ENCODE results near the gene DOK7.
A peak's percentile ranks its signal among the peaks of the same experiment; 100 is the strongest.

The DOK7 gene

GRCh38 chr4:3440011-3440410 is 23.1 kb upstream of the DOK7 start:
- no peak for TF ChIP-seq ZFX (IDR thresholded peaks at IDR 0.05)
- TF ChIP-seq, protein P1, sequence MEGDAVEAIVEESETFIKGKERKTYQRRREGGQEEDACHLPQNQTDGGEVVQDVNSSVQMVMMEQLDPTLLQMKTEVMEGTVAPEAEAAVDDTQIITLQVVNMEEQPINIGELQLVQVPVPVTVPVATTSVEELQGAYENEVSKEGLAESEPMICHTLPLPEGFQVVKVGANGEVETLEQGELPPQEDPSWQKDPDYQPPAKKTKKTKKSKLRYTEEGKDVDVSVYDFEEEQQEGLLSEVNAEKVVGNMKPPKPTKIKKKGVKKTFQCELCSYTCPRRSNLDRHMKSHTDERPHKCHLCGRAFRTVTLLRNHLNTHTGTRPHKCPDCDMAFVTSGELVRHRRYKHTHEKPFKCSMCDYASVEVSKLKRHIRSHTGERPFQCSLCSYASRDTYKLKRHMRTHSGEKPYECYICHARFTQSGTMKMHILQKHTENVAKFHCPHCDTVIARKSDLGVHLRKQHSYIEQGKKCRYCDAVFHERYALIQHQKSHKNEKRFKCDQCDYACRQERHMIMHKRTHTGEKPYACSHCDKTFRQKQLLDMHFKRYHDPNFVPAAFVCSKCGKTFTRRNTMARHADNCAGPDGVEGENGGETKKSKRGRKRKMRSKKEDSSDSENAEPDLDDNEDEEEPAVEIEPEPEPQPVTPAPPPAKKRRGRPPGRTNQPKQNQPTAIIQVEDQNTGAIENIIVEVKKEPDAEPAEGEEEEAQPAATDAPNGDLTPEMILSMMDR (conservative IDR thresholded peaks at IDR 0.05): no peak
- H3K27ac ChIP-seq: no peak overlapping the region

DNA sequence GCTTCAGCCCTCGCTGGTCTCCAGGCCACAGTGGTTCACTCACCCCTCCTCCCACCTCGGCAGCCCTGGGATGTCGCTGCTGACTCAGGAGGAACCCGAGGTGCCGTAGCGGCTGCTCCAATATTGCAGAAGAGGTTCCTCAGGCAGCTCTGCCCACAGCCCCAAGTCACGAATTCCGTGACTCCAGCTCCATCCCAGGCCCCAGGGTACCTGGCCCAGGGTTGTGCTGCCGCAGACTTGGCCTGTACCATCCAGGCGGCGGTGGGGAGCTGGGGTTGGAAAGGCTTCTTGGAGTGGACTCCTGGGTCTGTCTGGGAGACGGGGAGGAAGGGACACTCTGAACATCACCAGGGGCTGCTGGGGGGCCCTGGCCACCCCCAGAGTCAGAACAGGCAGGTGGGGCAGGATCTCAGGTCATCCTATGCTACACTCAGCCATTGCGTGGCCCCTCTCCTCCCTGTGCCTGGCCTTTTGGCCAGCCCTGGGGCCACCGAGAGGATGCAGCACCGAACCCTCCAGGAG is 22.1 kb upstream of the DOK7 start:
- no peak for TF ChIP-seq ZFX (IDR thresholded peaks at IDR 0.05)
- TF ChIP-seq, protein P1 (conservative IDR thresholded peaks at IDR 0.05): no peak
- H3K27ac ChIP-seq: no peak overlapping the region

DNA sequence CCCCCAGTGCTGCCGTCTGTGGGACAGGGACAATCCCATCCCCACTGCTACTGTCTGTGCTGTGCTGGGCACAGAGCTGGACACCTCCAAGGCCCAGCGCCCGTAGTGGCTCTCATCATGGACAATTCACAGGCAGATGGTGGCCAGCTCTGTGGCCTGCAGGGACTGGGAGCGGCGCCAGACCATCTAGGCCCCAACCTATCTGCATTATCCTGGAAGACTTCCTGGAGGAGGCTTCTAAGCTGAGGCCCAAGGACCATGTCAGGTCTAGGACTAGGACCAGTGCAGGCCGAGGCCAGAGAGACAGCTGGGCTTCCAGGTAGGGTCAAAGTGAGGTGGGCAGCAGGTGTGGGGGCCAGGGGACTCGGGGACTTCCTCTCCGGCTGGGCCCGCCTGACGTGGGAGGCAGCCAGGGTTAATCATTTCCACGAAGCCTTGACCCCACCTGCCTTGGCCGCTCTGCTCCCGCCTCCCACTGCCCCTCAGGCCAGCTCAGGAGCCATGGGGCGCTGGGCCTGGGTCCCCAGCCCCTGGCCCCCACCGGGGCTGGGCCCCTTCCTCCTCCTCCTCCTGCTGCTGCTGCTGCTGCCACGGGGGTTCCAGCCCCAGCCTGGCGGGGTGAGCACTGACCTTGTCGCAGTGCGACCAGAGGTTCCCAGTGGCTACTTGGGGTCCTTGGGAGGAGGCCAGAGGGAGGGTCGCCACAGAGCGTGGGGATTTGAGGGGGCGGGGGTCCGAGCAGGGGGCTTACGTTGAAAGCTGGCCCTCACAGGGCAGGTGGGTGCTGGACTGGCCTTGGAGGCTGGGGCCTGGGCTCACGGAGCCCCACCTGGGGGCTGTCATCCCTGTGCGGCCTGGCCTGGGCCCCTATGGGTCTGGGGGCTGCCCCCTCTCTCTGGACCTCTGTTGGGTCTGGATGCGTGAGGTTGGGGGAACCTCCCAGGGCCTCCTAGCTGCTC is 21.3 kb upstream of the DOK7 start, which contains the start of gene HGFAC:
HGFAC (plus strand) TSS at position 468 of the 959 bp plus-strand sequence; CDS start at position 502, 34 bp downstream.
- no peak within 1 kb of the TSS for H3K27ac ChIP-seq

DNA sequence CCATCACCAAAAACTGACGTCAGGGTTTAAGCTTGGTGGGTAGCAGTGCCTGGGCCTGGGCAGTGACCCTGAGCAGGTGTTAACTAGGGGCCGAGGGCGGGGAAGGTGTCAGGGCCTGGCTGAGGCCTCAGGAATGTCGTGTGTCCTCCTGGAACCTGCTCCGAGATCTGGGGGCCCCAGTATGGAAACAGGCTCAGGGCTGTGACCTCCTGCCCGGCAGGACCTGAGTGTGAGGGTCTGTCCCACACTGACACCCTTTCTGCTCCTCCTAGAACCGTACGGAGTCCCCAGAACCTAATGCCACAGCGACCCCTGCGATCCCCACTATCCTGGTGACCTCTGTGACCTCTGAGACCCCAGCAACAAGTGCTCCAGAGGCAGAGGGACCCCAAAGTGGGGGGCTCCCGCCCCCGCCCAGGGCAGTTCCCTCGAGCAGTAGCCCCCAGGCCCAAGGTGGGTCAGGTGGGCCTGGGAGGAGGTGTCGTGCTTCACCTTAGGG is 20.6 kb upstream of the DOK7 start:
- H3K27ac ChIP-seq: no peak overlapping the region
- TF ChIP-seq, protein P1 (conservative IDR thresholded peaks at IDR 0.05): no peak
- TF ChIP-seq ZFX (IDR thresholded peaks at IDR 0.05): no peak

More for the DNA sequence above, 21.3 kb upstream of the DOK7 start, which contains the start of gene HGFAC:
- no peak for TF ChIP-seq ZFX (IDR thresholded peaks at IDR 0.05)
- TF ChIP-seq, protein P1 (conservative IDR thresholded peaks at IDR 0.05): no peak

GRCh38 chr4:3442959-3443749 is 20.0 kb upstream of the DOK7 start:
- H3K27ac ChIP-seq: no peak overlapping the region

DNA sequence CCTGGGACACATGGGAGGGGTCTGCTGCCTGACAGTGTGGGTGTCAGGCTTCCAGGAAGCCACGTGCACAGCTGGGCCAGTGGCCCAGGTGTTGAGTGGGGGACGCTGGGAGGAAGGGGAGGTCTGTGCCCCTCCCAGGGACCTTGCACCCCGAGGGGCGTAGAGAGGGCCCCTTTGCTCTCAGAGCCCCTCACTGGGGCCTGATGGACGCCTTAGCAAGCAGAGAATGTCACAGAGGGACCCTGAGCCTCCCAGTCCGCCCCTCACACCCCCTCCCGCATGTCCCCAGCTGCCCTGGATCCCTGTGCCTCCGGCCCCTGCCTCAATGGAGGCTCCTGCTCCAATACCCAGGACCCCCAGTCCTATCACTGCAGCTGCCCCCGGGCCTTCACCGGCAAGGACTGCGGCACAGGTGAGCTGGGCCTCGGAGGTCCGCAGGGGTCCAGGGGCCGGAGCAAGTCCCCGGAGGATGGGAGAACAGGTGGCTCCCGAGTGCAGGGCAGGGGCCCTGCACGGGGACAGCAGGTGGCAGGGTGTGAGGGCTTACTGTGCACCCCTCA is 19.3 kb upstream of the DOK7 start:
- TF ChIP-seq, protein P1 (conservative IDR thresholded peaks at IDR 0.05): peak; percentile 2
- no peak for TF ChIP-seq ZFX (IDR thresholded peaks at IDR 0.05)
- no peak overlapping the region for H3K27ac ChIP-seq

More at GRCh38 chr4:3442959-3443749, 20.0 kb upstream of the DOK7 start:
- TF ChIP-seq, protein P1 (conservative IDR thresholded peaks at IDR 0.05): peak; percentile 96
- no peak for TF ChIP-seq ZFX (IDR thresholded peaks at IDR 0.05)

Data from C4-2B (cell line).